Keratinocyte (primary cell): ENCODE results near the gene OR5AN1. TPM values are rescaled to one million over a fixed set of nuclear protein-coding genes. Genes with fewer than 3 reads are reported as not detected.
"Not testable (repeated sequence)": the region's sequence is repeated elsewhere in the genome, so short reads cannot be mapped to it uniquely, and the experiment has no call there.

Experiments used
- DNase-seq: peaks from one replicate; pipeline ENCODE4 v3.0.0-alpha.2; 2011; ENCODE audit warnings: low read depth, missing footprints, low spot score
- FAIRE-seq: peaks from 2 replicates; lab custom pipeline; 2011; peaks lifted over from hg19 to GRCh38; lab: Jason Lieb, UNC
- H2AFZ ChIP-seq: 2 replicates; pipeline ENCODE4 v1.6.0; 2012; ENCODE audit warnings: low read length, control low read depth, inconsistent platforms; ENCODE audit not compliant: control insufficient read depth
- H3K27ac ChIP-seq: 2 replicates; pipeline ENCODE4 v1.5.1; 2011; ENCODE audit warnings: low read length; ENCODE audit not compliant: control insufficient read depth, insufficient read depth
- H3K27me3 ChIP-seq: 3 replicates; pipeline ENCODE4 v1.6.0; 2011; ENCODE audit warnings: low read length; ENCODE audit not compliant: control insufficient read depth, insufficient read depth; ENCODE audit errors: extremely low read depth
- H3K36me3 ChIP-seq, 2 experiments: 2 replicates in 1 of 2; 3 replicates in 1 of 2; pipeline ENCODE4 v1.5.1; 2011; ENCODE audit warnings: low read length in 2 of 2, mild to moderate bottlenecking in 1 of 2; ENCODE audit not compliant: control insufficient read depth in 2 of 2, insufficient read depth in 2 of 2; ENCODE audit errors: extremely low read depth in 1 of 2
- H3K4me1 ChIP-seq: 3 replicates; pipeline ENCODE4 v1.5.1; 2011; ENCODE audit warnings: low read length; ENCODE audit not compliant: control insufficient read depth, insufficient read depth; ENCODE audit errors: extremely low read depth
- H3K4me2 ChIP-seq: 3 replicates; pipeline ENCODE4 v1.6.0; 2011; ENCODE audit warnings: low read depth, low read length; ENCODE audit not compliant: control insufficient read depth, insufficient read depth; ENCODE audit errors: extremely low read depth
- H3K4me3 ChIP-seq, 3 experiments: fragments of 200-600 bp in 1 of 3; sonication (generic) in 1 of 3; 2 replicates in 2 of 3; 3 replicates in 1 of 3; pipeline ENCODE4 v1.5.1; 2011 to 2016; ENCODE audit warnings: low read length in 3 of 3, mild to moderate bottlenecking in 3 of 3, control low read depth in 2 of 3, inconsistent platforms in 1 of 3, low read depth in 1 of 3, mixed read lengths in 1 of 3, mixed run types in 1 of 3, moderate library complexity in 1 of 3; ENCODE audit not compliant: control insufficient read depth in 2 of 3, insufficient read depth in 2 of 3; ENCODE audit errors: extremely low read depth in 1 of 3
- H3K79me2 ChIP-seq: 2 replicates; pipeline ENCODE4 v1.6.0; 2012; ENCODE audit warnings: low read length; ENCODE audit not compliant: control insufficient read depth, insufficient read depth
- H3K9ac ChIP-seq: 3 replicates; pipeline ENCODE4 v1.6.0; 2011; ENCODE audit warnings: low read length; ENCODE audit not compliant: control insufficient read depth, insufficient read depth; ENCODE audit errors: extremely low read depth
- H3K9me1 ChIP-seq: 3 replicates; pipeline ENCODE4 v1.6.0; 2011; ENCODE audit warnings: low read length; ENCODE audit not compliant: control insufficient read depth, insufficient read depth; ENCODE audit errors: extremely low read depth
- H3K9me3 ChIP-seq: 2 replicates; pipeline ENCODE4 v1.5.1; 2012; ENCODE audit warnings: low read depth, low read length; ENCODE audit not compliant: control insufficient read depth
- H4K20me1 ChIP-seq: 3 replicates; pipeline ENCODE4 v1.6.0; 2011; ENCODE audit warnings: low read length; ENCODE audit not compliant: control insufficient read depth, insufficient read depth; ENCODE audit errors: extremely low read depth
- EZH2 ChIP-seq: IDR thresholded peaks from one replicate; pipeline ENCODE4 v1.6.1; 2012; ENCODE audit warnings: inconsistent platforms, mild to moderate bottlenecking, low read length, moderate library complexity
- dilution Hi-C: fragments of 300-500 bp; cut with MboI; formaldehyde crosslinking; loops from one replicate; pipeline ENCODE4 v1.7.0; 2020; ENCODE audit warnings: low sequenced_read_pairs; ENCODE audit not compliant: extremely low pct_ligation_motif_present
- polyA plus RNA-seq, 5 experiments: library from polyadenylated mRNA; depleted of rRNA in 3 of 5; stranded (reverse) in 3 of 5; stranded (forward) in 1 of 5; unstranded in 1 of 5; fragments of >200 nt; gene quantifications; 1 replicate in 1 of 5; 2 replicates in 3 of 5; 3 replicates in 1 of 5; pipeline versions ENCODE4 v1.2.1 to v1.2.3, GENCODE V29; 2011 to 2012; ENCODE audit warnings: missing spikeins in 2 of 5, low read depth in 1 of 5, low replicate concordance in 1 of 5
- TF ChIP-seq, protein P1 (sequence below), 3 experiments: IDR thresholded peaks in 1 of 3; conservative IDR thresholded peaks in 1 of 3; optimal IDR thresholded peaks in 1 of 3; 2 replicates in 2 of 3; 3 replicates in 1 of 3; pipeline versions ENCODE3 to v1.5.1; 2011; ENCODE audit warnings: low read length in 3 of 3, mild to moderate bottlenecking in 3 of 3, moderate library complexity in 2 of 3, control low read depth in 1 of 3, inconsistent platforms in 1 of 3; ENCODE audit not compliant: insufficient read depth in 2 of 3; ENCODE audit errors: extremely low read depth in 1 of 3

The OR5AN1 gene
- polyA plus RNA-seq, 1 donor (not counting 4 experiments of a cell fraction or from before 2014, with no cell fraction given): not detected

DNA sequence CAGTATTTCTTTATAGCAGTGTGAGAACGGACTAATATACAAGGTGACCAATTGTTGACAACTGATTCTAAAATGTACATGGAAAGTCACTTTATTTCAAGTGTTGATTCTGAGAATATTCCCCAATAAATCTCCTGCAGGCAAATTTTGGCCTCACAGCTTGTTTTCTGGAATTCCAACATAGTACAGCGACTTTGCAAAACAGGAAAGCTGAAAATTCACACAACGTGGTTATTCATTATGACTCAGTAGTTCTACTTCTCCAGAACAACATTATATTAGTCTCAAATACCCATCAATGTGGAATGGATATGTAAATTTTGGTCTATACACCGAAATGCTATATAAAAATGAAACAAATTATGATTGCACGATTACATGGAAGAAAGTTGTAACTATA lies 22.5 kb upstream of the OR5AN1 start:
- H3K36me3 ChIP-seq: no peaks in the 10 kb centered on the region
- no peak for TF ChIP-seq EZH2
- TF ChIP-seq, protein P1, sequence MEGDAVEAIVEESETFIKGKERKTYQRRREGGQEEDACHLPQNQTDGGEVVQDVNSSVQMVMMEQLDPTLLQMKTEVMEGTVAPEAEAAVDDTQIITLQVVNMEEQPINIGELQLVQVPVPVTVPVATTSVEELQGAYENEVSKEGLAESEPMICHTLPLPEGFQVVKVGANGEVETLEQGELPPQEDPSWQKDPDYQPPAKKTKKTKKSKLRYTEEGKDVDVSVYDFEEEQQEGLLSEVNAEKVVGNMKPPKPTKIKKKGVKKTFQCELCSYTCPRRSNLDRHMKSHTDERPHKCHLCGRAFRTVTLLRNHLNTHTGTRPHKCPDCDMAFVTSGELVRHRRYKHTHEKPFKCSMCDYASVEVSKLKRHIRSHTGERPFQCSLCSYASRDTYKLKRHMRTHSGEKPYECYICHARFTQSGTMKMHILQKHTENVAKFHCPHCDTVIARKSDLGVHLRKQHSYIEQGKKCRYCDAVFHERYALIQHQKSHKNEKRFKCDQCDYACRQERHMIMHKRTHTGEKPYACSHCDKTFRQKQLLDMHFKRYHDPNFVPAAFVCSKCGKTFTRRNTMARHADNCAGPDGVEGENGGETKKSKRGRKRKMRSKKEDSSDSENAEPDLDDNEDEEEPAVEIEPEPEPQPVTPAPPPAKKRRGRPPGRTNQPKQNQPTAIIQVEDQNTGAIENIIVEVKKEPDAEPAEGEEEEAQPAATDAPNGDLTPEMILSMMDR (optimal IDR thresholded peaks at IDR 0.05 in 1 of 3, IDR thresholded peaks at IDR 0.05 in 1 of 3, conservative IDR thresholded peaks at IDR 0.05 in 1 of 3; ENCODE audit: extremely low read depth in 1 of 3, insufficient read depth in 2 of 3, low read length in 3 of 3): no peak
- H4K20me1 ChIP-seq: no peaks in the 10 kb centered on the region
- H3K4me3 ChIP-seq: no peak overlapping the region
- no peaks in the 10 kb centered on the region for H3K27me3 ChIP-seq
- dilution Hi-C loops: no loop called here
- H3K27ac ChIP-seq: no peak overlapping the region
- H3K9me3 ChIP-seq: no peaks in the 10 kb centered on the region
- DNase-seq (no peak), FAIRE-seq (no peak)
- no peak overlapping the region for H3K9ac ChIP-seq
- no peaks in the 10 kb centered on the region for H3K79me2 ChIP-seq
- H3K4me2 ChIP-seq: no peak overlapping the region
- H2AFZ ChIP-seq: no peak overlapping the region
- H3K4me1 ChIP-seq: no peaks in the 10 kb centered on the region
- no peaks in the 10 kb centered on the region for H3K9me1 ChIP-seq

DNA sequence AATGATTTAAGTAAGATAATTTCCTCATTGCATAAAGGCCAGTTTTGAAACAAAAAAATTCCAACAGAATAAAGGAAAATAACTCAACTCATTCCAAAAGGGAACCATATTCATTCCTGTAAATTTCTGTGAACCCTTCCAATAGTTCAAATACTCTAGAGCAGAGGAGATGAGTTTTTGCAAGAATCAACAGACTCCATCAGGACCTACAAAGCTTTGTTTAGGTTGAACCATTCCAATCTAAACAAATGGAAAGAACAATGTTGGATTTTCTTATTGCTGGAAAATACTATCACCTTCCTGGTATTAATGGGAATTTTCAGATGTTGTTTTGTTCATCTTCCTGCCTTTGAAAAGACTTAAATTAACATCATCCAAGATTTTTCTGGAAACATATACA lies 21.8 kb upstream of the OR5AN1 start:
- no peak overlapping the region for H3K4me2 ChIP-seq
- H3K9me1 ChIP-seq: no peaks in the 10 kb centered on the region
- H3K27ac ChIP-seq: no peak overlapping the region
- H3K4me1 ChIP-seq: no peaks in the 10 kb centered on the region
- DNase-seq: no peak
- no peak for TF ChIP-seq EZH2
- TF ChIP-seq, protein P1 (optimal IDR thresholded peaks at IDR 0.05 in 1 of 3, IDR thresholded peaks at IDR 0.05 in 1 of 3, conservative IDR thresholded peaks at IDR 0.05 in 1 of 3; ENCODE audit: extremely low read depth in 1 of 3, insufficient read depth in 2 of 3, low read length in 3 of 3): no peak
- H3K79me2 ChIP-seq: no peaks in the 10 kb centered on the region
- H2AFZ ChIP-seq: no peak overlapping the region
- H3K36me3 ChIP-seq: no peaks in the 10 kb centered on the region
- dilution Hi-C loops: no loop called here
- no peaks in the 10 kb centered on the region for H4K20me1 ChIP-seq
- H3K9ac ChIP-seq: no peak overlapping the region
- FAIRE-seq: no peak
- H3K9me3 ChIP-seq: no peaks in the 10 kb centered on the region
- no peaks in the 10 kb centered on the region for H3K27me3 ChIP-seq
- no peak overlapping the region for H3K4me3 ChIP-seq

DNA sequence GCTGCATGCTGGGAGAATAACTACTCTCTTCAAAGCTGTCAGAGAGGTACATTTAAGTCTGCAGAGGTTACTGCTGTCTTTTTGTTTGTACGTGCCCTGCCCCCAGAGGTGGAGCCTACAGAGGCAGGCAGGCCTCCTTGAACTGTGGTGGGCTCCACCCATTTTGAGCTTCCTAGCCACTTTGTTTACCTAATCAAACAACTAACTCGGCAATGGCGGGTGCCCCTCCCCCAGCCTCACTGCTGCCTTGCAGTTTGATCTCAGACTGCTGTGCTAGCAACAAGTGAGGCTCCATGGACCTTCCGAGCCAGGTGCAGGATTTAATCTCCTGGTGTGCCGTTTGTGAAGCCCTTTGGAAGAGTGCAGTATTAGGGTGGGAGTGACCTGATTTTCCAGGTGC lies 9.0 kb upstream of the OR5AN1 start:
- FAIRE-seq, H3K9ac ChIP-seq, H3K9me3 ChIP-seq, H3K9me1 ChIP-seq, H3K4me1 ChIP-seq, H3K36me3 ChIP-seq, DNase-seq, H3K79me2 ChIP-seq, H4K20me1 ChIP-seq, H2AFZ ChIP-seq, H3K27ac ChIP-seq, H3K4me3 ChIP-seq, H3K4me2 ChIP-seq, dilution Hi-C loops, H3K27me3 ChIP-seq: not testable (repeated sequence)
